Measurements from ENCODE around the gene TJP1.
"Not testable (repeated sequence)": the region's sequence is repeated elsewhere in the genome, so short reads cannot be mapped to it uniquely, and the experiment has no call there.

Gene TJP1

GRCh38 chr15:29708519-29708918 is 113.7 kb downstream of the TJP1 start:
- FAIRE-seq (no peak), DNase-seq (ENCODE audit: low spot score) (no peak)

DNA sequence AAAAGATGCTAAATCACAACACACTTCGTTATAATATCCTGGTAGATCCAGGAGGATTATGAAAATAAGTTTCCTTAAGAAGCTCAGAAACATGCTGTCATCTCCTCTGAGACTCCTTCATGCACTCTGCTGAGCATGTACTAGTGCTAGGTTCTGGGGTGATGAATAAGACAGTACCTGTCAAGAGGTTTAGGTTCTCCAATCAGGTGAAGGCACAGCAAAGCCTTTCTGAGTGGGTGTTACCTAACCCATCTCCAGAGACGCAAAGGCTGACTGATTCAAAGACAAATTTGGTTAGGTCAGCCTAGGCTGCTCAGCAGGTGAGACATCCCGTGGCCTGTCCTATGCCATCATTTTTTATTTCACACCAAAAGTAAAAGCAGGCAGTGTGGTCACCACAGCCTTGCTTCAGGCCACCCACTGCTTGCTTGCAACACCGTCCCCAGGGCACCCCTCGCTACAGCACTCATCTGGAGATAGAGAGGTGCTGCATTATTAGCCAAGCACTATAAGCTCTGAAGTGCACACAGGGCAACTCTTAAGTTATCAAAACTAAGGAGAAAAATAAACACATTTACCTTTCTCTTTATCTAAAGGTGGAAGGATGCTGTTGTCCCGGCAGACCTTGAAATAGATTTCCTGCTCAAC is 117.2 kb downstream of the TJP1 start:
- no peak for FAIRE-seq

GRCh38 chr15:29701151-29701550 is 121.1 kb downstream of the TJP1 start:
- FAIRE-seq (no peak), DNase-seq (ENCODE audit: low spot score) (no peak)

More for the DNA sequence above, 117.2 kb downstream of the TJP1 start:
- DNase-seq (ENCODE audit: low spot score) = no peak

DNA sequence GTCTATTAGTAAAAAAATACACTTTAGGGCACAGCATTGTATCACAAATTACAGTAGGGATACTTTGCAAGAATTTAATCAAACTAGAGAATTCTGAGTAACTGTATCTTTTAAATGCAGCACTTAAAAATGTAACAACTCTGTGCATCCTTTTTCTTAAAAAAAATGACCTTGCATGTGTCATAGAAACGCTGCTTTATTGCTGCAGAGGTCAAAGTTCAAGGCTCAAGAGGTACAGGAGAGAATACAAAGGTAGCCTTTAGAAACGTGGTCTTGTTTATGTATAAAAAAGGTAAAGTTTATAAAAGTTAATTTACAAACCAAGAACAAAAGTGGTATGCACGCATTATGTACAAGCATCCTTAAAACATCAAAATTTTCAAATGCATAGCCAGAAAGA is 122.0 kb downstream of the TJP1 start:
- FAIRE-seq = no peak

DNA sequence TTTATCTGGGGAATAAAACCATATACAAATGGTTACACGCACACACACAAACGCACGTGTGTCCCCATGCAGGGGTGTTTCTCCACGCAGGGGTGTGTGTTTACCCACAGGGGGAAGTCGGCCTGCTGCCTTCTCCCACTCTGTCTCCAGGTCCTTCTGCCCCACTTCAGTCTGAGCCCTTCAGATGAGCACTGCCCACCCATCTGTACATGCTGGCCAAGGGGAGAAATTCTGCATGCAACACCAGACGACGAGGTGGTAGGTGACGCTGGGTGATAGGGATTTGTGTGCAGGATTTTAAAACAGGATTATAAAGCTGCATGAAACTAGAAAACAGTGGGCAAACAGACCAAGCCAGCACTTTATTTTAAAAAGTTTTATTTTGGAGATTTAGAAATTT is 122.5 kb downstream of the TJP1 start:
- FAIRE-seq (no peak), DNase-seq (ENCODE audit: low spot score) (no peak)

More for the DNA sequence above, 122.0 kb downstream of the TJP1 start:
- no peak for DNase-seq (ENCODE audit: low spot score)

- peak; percentile 89 for DNase-seq (ENCODE audit: low spot score)
- peak; percentile 81 for FAIRE-seq
Observed at GRCh38 chr15:29698030-29698701, 124.1 kb downstream of the TJP1 start.

DNA sequence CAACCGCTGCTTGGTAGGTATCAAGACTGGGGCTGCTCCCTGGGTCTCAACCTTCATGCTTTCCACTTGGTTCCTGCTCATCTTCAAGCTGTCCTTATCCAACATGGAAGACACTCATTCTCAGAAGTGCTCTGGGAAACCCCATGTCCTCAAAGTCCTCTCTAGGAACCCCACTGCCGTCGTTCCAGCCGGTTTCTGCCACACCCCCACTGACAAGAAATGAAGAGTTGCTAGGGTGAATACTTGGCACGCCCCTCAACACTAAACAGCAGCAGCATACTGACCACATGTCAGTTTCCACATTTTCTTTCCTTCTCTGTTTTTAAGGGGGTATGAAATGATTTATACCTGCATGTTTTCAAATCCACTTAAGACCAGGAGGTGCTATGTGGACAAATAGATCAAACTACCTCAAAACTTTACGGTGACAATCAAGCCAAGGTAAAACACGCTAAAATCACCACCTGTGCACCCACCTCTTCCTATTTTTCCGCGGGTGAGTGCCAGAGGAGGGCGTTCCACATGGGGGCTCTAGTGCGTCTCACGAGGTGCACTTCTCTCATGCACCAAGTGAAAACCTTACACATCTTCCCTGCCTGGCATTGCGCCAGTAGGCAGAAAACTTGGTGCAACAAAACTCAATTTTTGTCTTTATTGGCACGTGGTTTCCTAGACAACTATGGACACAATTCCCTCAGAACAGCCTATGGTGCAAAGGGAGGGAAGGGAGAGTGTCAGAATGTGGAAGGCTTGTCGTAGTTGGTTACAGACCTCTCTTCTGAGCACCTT is 125.1 kb downstream of the TJP1 start:
- FAIRE-seq = no peak
- DNase-seq (ENCODE audit: low spot score) = no peak

DNA sequence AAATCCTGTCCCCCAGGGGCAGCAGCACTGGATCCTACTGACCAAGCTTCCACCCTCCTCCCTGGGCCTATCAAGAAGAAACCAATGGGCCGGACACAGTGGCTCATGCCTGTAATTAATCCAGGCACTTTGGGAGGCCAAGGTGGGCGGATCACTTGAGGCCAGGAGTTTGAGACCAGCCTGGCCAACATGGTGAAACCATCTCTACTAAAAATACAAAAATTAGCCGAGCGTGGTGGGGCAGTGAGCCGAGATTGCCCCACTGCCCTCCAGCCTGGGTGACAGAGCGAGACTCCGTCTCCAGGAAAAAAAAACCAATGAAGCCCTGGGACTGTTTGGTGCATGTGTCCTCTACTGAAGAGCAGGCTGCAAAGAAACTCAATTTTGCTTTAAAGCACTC is 125.8 kb downstream of the TJP1 start:
- FAIRE-seq = not testable (repeated sequence)

DNA sequence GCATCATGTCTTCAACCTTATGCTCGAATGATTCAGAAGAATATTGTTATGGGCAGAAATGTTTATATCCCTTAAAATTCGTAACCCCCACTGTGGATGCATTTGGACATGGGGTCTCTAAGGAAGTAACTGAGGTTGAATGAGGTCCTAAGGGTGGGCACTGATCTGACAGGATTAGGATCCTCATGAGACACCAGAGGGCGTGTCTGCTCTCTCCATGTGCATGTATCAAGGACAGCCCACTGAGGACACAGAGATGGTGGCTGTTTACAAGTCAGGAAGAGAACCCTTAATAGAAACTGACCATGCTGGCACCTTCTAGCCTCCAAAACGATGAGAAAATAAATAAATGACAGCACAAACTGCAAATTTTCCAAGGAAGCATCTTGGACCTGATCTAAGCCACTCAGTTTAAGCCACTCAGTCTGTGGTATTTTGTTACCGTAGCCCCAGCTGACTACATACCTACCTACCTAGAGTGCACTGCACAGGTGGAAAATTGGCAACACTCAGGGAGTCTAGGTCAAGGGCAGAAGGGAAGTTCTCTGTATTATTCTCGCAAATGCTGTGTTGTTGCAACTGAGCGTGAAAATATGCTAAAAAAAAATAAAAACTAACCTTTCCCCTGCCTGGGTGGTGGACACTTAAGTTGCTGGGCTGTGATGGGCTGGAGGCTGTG is 126.6 kb downstream of the TJP1 start:
- DNase-seq (ENCODE audit: low spot score) = peak; percentile 14
- FAIRE-seq = no peak

More for the DNA sequence above, 125.8 kb downstream of the TJP1 start:
- DNase-seq (ENCODE audit: low spot score) = not testable (repeated sequence)

DNA sequence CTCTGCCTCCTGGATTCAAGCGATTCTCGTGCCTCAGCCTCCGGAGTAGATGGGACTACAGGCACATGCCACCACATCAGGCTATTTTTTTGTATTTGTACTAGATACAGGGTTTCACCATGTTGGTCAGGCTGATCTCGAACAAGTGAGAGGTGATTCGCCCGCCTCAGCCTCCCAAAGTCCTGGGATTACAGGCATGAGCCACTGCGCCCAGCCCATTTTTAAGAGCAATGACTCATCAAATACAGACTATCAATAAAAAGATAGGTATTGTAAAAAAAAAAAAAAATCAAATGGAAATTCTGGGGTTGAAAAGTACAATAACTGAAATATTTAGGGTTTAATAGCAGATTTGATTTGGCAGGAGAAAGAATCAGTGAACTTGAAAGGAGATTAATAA is 129.0 kb downstream of the TJP1 start:
- FAIRE-seq (no peak), DNase-seq (ENCODE audit: low spot score) (no peak)

GRCh38 chr15:29692527-29692926 is 129.7 kb downstream of the TJP1 start:
- FAIRE-seq = no peak
- DNase-seq (ENCODE audit: low spot score) = no peak

DNA sequence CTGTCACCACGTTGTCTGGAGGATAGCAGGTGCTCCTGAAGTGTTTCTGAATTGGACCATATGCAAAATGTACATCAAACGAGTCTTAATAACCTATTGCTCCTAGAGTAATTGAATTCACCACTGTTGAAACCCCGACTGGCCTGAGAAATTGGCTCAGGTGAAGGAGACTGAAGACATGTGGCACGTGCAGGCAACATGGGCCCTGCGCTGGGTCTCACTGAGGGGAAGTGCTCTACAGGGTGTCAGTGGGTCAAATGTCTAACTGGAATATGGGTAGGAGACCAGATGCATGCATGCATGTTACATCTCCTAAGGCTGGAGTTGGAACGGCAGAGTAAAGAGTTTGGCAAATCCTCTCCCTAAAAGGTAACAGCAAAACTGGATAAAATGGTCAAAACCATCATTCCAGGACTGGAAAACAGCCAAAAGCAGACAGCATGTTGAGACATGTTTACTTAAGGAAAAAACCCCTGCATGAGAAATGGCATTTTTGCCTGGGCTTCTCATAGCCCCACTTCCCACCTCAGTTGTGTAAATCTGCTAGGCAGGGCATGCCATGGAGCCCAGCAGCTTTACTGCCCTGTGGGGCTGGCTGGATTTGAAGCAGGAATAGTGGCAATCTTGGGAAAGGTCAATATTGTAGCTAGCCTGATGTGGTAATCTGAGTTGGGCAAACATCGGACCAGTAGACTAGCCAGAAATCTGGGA is 131.3 kb downstream of the TJP1 start:
- DNase-seq (ENCODE audit: low spot score) = no peak
- no peak for FAIRE-seq

- DNase-seq (ENCODE audit: low spot score) = no peak
- FAIRE-seq = no peak
Observed at GRCh38 chr15:29689287-29689986, 132.8 kb downstream of the TJP1 start.

GRCh38 chr15:29688506-29689286 is 133.6 kb downstream of the TJP1 start:
- FAIRE-seq = no peak

GRCh38 chr15:29687939-29688505 is 134.2 kb downstream of the TJP1 start:
- FAIRE-seq = no peak
- DNase-seq (ENCODE audit: low spot score) = no peak

More at GRCh38 chr15:29688506-29689286, 133.6 kb downstream of the TJP1 start:
- DNase-seq (ENCODE audit: low spot score) = no peak

DNA sequence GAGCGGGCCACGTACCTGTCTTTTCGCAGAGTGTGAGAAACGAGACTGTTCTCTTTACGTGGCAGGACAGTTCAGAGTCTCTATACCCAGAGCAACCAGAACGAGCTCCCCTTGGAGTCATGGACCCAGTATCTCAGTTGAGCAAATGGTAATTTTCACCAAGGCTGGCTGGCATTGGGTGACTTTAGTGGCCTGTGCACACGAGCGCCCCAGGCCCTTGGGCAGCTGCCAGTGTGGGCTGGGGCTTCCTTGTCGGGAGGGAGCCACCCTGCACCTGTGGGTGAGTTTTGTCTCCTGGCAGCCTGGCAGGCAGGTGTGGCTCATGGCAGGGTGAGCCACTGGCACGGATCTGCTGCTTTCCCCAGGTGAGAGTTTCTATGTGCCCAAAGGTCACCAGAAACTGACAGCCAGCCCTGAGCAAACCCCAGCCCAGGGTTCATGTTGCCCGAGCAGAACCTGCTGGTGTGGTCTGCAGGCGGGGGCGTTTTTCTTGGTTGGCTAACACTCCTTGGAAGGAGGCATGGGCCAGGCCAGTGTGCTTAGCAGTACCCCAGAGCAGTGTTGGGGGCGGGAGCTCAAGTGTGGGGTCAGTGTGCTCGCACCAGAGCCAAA is 135.0 kb downstream of the TJP1 start:
- DNase-seq (ENCODE audit: low spot score) (no peak), FAIRE-seq (no peak)

GRCh38 chr15:29686445-29687203 is 135.6 kb downstream of the TJP1 start:
- DNase-seq (ENCODE audit: low spot score) (no peak), FAIRE-seq (no peak)

DNA sequence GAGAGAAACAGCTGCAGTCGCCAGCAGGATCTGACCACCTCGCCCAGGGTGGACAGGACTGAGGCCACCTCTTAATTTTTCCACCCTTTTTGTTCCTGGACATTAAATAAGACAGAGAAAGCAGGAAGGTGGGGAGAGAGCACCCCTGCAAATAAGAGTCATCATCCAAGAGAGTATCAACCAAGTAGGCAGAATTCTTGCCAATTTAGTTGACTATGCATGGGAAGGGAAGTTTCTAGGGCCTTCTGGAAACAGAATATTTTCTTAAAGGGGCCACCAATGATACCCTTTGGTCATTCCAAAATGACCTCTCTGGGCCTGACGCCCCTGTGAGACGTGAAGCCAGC is 136.2 kb downstream of the TJP1 start:
- DNase-seq (ENCODE audit: low spot score) (no peak), FAIRE-seq (no peak)
